H9 (cell line): ENCODE measurements around the gene PRRX2. TPM values are rescaled to one million over a fixed set of nuclear protein-coding genes. Genes with fewer than 3 reads are reported as not detected.
"Not testable (repeated sequence)": the region's sequence is repeated elsewhere in the genome, so short reads cannot be mapped to it uniquely, and the experiment has no call there.

Source experiments
- DNase-seq: peaks from one replicate; pipeline ENCODE4 v3.0.0-alpha.2; 2017
- H2AFZ ChIP-seq: one replicate; pipeline ENCODE4 v1.6.1; 2013; ENCODE audit warnings: mild to moderate bottlenecking, low read length, control low read depth, moderate library complexity
- H2AK5ac ChIP-seq: 2 replicates; pipeline ENCODE4 v1.6.1; 2013; ENCODE audit warnings: low read length, control low read depth, mixed read lengths; ENCODE audit not compliant: insufficient read length
- H2BK120ac ChIP-seq: one replicate; pipeline ENCODE4 v1.6.1; 2013; ENCODE audit warnings: low read depth, mild to moderate bottlenecking, low read length, control low read depth, inconsistent platforms; ENCODE audit not compliant: poor library complexity, severe bottlenecking
- H2BK12ac ChIP-seq: 2 replicates; pipeline ENCODE4 v1.6.1; 2013; ENCODE audit warnings: low read length, control low read depth, mixed read lengths, low read depth; ENCODE audit not compliant: insufficient read length
- H2BK15ac ChIP-seq: 2 replicates; pipeline ENCODE4 v1.6.1; 2013; ENCODE audit warnings: low read depth, low read length, control low read depth
- H2BK20ac ChIP-seq: one replicate; pipeline ENCODE4 v1.6.1; 2013; ENCODE audit warnings: low read depth, mild to moderate bottlenecking, low read length, control low read depth, inconsistent platforms; ENCODE audit not compliant: poor library complexity, severe bottlenecking
- H2BK5ac ChIP-seq: 2 replicates; pipeline ENCODE4 v1.6.1; 2013; ENCODE audit warnings: low read length, control low read depth, mixed read lengths; ENCODE audit not compliant: insufficient read length
- H3K14ac ChIP-seq: 2 replicates; pipeline ENCODE4 v1.6.1; 2013; ENCODE audit warnings: low read length, control low read depth; ENCODE audit not compliant: insufficient read depth
- H3K18ac ChIP-seq: 2 replicates; pipeline ENCODE4 v1.6.1; 2013; ENCODE audit warnings: low read depth, mild to moderate bottlenecking, mixed read lengths, low read length, control low read depth; ENCODE audit not compliant: insufficient read length
- H3K23ac ChIP-seq: 2 replicates; pipeline ENCODE4 v1.6.1; 2013; ENCODE audit warnings: low read length, control low read depth, mixed read lengths, low read depth; ENCODE audit not compliant: insufficient read length
- H3K23me2 ChIP-seq: 2 replicates; pipeline ENCODE4 v1.6.1; 2013; ENCODE audit warnings: low read depth, mild to moderate bottlenecking, mixed read lengths, low read length, control low read depth; ENCODE audit not compliant: insufficient read length, poor library complexity, severe bottlenecking
- H3K27ac ChIP-seq: 2 replicates; pipeline ENCODE4 v1.5.1; 2013; ENCODE audit warnings: low read length, control low read depth, mixed read lengths, low read depth; ENCODE audit not compliant: insufficient read length
- H3K27me3 ChIP-seq: 2 replicates; pipeline ENCODE4 v1.6.1; 2013; ENCODE audit warnings: low read length, control low read depth, inconsistent platforms; ENCODE audit not compliant: insufficient read depth
- H3K4ac ChIP-seq: 2 replicates; pipeline ENCODE4 v1.6.1; 2013; ENCODE audit warnings: low read depth, mild to moderate bottlenecking, control low read depth, inconsistent platforms, low read length, moderate library complexity
- H3K4me1 ChIP-seq: 2 replicates; pipeline ENCODE4 v1.6.1; 2013; ENCODE audit warnings: low read length, control low read depth, inconsistent platforms; ENCODE audit not compliant: insufficient read depth
- H3K4me2 ChIP-seq: 2 replicates; pipeline ENCODE4 v1.6.1; 2013; ENCODE audit warnings: low read length, control low read depth, mixed read lengths; ENCODE audit not compliant: insufficient read length, insufficient read depth
- H3K56ac ChIP-seq: 2 replicates; pipeline ENCODE4 v1.6.1; 2013; ENCODE audit warnings: low read depth, mild to moderate bottlenecking, mixed read lengths, low read length, control low read depth; ENCODE audit not compliant: insufficient read length
- H3K79me1 ChIP-seq: 2 replicates; pipeline ENCODE4 v1.6.1; 2013; ENCODE audit warnings: low read depth, mild to moderate bottlenecking, moderate library complexity, low read length, control low read depth, inconsistent platforms; ENCODE audit not compliant: insufficient read depth, poor library complexity, severe bottlenecking
- H3K79me2 ChIP-seq: 2 replicates; pipeline ENCODE4 v1.6.1; 2013; ENCODE audit warnings: low read length, control low read depth, inconsistent platforms; ENCODE audit not compliant: insufficient read depth
- H3K9ac ChIP-seq: 2 replicates; pipeline ENCODE4 v1.6.1; 2013; ENCODE audit warnings: low read length, control low read depth, mixed read lengths; ENCODE audit not compliant: insufficient read length; ENCODE audit errors: extremely low read depth
- H3K9me3 ChIP-seq: one replicate; pipeline ENCODE4 v1.6.1; 2013; ENCODE audit warnings: low read depth, low read length, inconsistent platforms; ENCODE audit not compliant: control insufficient read depth
- H3T11ph ChIP-seq: one replicate; pipeline ENCODE4 v1.6.1; 2013; ENCODE audit warnings: mild to moderate bottlenecking, low read length, control low read depth, inconsistent platforms
- H4K20me1 ChIP-seq: one replicate; pipeline ENCODE4 v1.6.1; 2013; ENCODE audit not compliant: control insufficient read depth, insufficient read length, insufficient read depth
- H4K5ac ChIP-seq: 2 replicates; pipeline ENCODE4 v1.6.1; 2013; ENCODE audit warnings: low read depth, mild to moderate bottlenecking, mixed read lengths, low read length, control low read depth; ENCODE audit not compliant: insufficient read length
- H4K8ac ChIP-seq: replicated peaks from 2 replicates; pipeline ENCODE4 v1.6.1; 2013; ENCODE audit warnings: low read length, control low read depth, mixed read lengths, low read depth; ENCODE audit not compliant: insufficient read length
- H4K91ac ChIP-seq: 2 replicates; pipeline ENCODE4 v1.6.1; 2013; ENCODE audit warnings: low read depth, mild to moderate bottlenecking, moderate library complexity, mixed read lengths, low read length, control low read depth; ENCODE audit not compliant: insufficient read length
- H3K27ac Mint-ChIP-seq, 3 experiments: 2 replicates in 2 of 3; 3 replicates in 1 of 3; pipeline ENCODE4 v1.8.0; 2020 to 2021; ENCODE audit warnings: mixed read lengths in 3 of 3, mild to moderate bottlenecking in 1 of 3, moderate library complexity in 1 of 3
- H3K27me3 Mint-ChIP-seq: 2 replicates; pipeline ENCODE4 v1.8.0; 2021; ENCODE audit warnings: low read depth, mild to moderate bottlenecking, moderate library complexity, mixed read lengths
- H3K36me3 Mint-ChIP-seq, 3 experiments: 2 replicates in 2 of 3; 3 replicates in 1 of 3; pipeline ENCODE4 v1.8.0; 2020 to 2021; ENCODE audit warnings: low read depth in 3 of 3, mixed read lengths in 3 of 3; ENCODE audit not compliant: insufficient read depth in 1 of 3
- H3K4me1 Mint-ChIP-seq, 2 experiments: 2 replicates each; pipeline ENCODE4 v1.8.0; 2020; ENCODE audit warnings: mixed read lengths in 2 of 2
- H3K4me3 Mint-ChIP-seq, 2 experiments: 2 replicates in 1 of 2; 3 replicates in 1 of 2; pipeline ENCODE4 v1.8.0; 2020 to 2021; ENCODE audit warnings: mild to moderate bottlenecking in 2 of 2, mixed read lengths in 2 of 2, moderate library complexity in 1 of 2
- H3K9me3 Mint-ChIP-seq, 2 experiments: 2 replicates in 1 of 2; 3 replicates in 1 of 2; pipeline ENCODE4 v1.8.0; 2020; ENCODE audit warnings: mild to moderate bottlenecking in 2 of 2, mixed read lengths in 2 of 2, moderate library complexity in 1 of 2
- WGBS: extraction: QIAGEN DNeasy Blood & Tissue Kit; methylation state at CpG from one replicate; pipeline ENCODE4 v1.1.7; 2013; ENCODE audit warnings: missing lambda C conversion rate, low lambda C conversion rate, mixed read lengths; ENCODE audit not compliant: insufficient read length; ENCODE audit errors: extremely low coverage; 5-methylcytosine and 5-hydroxymethylcytosine counted together
- total RNA-seq: library from RNA; stranded (reverse); gene quantifications from 2 replicates; pipeline ENCODE4 v1.2.1, GENCODE V29; 2021
- TF ChIP-seq, protein P1 (sequence below): fragments of 200-600 bp; sonication (generic); conservative IDR thresholded peaks from 3 replicates; pipeline ENCODE4 v1.8.0; 2021; ENCODE audit warnings: antibody characterized with exemption, mild to moderate bottlenecking

PRRX2 gene
- total RNA-seq, 1 experiment from 2014 or later: 3.9 TPM

DNA sequence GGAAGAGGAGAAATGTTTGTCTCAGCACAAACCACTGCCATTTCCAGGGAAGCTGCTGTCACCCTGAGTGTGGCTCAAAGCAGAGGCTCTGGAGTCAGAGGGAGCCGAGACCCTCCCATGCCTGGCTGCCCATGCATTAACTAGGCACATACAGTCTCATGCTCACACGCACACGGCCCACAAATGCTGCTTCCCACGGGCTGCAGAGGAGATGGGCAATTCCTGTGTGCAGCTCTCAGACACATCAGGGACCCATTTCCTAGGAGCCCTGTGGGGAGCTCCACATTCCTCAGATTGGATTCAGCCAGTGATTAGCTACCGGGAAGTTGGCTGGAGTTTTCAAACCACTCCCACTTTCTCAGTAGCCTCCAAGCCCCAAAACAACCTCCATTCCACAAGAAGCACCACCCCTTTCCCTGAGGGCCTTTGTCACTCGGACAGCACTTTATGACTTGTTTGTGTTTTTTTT is 96.5 kb downstream of the PRRX2 start:
- H3K4me1 ChIP-seq: no peaks in the 10 kb centered on the region; the same call in 1 of the 2 replicates
- H3K27me3 Mint-ChIP-seq: no peaks in the 10 kb centered on the region; the same call in 1 of the 2 replicates
- H4K5ac ChIP-seq: no peak overlapping the region
- TF ChIP-seq, protein P1, sequence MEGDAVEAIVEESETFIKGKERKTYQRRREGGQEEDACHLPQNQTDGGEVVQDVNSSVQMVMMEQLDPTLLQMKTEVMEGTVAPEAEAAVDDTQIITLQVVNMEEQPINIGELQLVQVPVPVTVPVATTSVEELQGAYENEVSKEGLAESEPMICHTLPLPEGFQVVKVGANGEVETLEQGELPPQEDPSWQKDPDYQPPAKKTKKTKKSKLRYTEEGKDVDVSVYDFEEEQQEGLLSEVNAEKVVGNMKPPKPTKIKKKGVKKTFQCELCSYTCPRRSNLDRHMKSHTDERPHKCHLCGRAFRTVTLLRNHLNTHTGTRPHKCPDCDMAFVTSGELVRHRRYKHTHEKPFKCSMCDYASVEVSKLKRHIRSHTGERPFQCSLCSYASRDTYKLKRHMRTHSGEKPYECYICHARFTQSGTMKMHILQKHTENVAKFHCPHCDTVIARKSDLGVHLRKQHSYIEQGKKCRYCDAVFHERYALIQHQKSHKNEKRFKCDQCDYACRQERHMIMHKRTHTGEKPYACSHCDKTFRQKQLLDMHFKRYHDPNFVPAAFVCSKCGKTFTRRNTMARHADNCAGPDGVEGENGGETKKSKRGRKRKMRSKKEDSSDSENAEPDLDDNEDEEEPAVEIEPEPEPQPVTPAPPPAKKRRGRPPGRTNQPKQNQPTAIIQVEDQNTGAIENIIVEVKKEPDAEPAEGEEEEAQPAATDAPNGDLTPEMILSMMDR: no peak
- H3K9me3 ChIP-seq: no peaks in the 10 kb centered on the region
- H3K36me3 Mint-ChIP-seq: no peaks in the 10 kb centered on the region
- no peak overlapping the region for H2BK12ac ChIP-seq
- no peak overlapping the region for H2BK5ac ChIP-seq
- no peak overlapping the region for H3K27ac ChIP-seq
- H3K4me3 Mint-ChIP-seq: no peak overlapping the region
- no peak overlapping the region for H4K91ac ChIP-seq
- no peak overlapping the region for H3T11ph ChIP-seq
- no peak overlapping the region for H3K4ac ChIP-seq
- peak; percentile 55 for DNase-seq
- no peak overlapping the region for H3K9ac ChIP-seq
- peak overlapping the region; percentile 16; the same call in 1 of the 2 replicates for H3K14ac ChIP-seq
- H2BK120ac ChIP-seq: no peak overlapping the region
- peak overlapping the region; percentile 43 for H3K18ac ChIP-seq
- peaks cover 6 to 10% of the 10 kb centered on the region in 2 experiments; a peak in 3 of 4 replicates for H3K4me1 Mint-ChIP-seq
- peak overlapping the region in 1 of 3 experiments; percentile 40; a peak in 1 of 7 replicates for H3K27ac Mint-ChIP-seq
- H3K9me3 Mint-ChIP-seq: no peaks in the 10 kb centered on the region
- H3K23me2 ChIP-seq: no peaks in the 10 kb centered on the region
- no peak overlapping the region for H2AFZ ChIP-seq
- no peaks in the 10 kb centered on the region for H3K27me3 ChIP-seq
- H2AK5ac ChIP-seq: no peak overlapping the region
- no peaks in the 10 kb centered on the region for H3K79me1 ChIP-seq
- H4K8ac ChIP-seq: peak overlapping the region; percentile 56
- H4K20me1 ChIP-seq: no peaks in the 10 kb centered on the region
- H2BK15ac ChIP-seq: no peak overlapping the region
- H3K23ac ChIP-seq: no peak overlapping the region
- no peak overlapping the region for H2BK20ac ChIP-seq
- WGBS: no CpG with 5 or more reads among the region's 6 CpGs
- no peak overlapping the region for H3K56ac ChIP-seq
- H3K4me2 ChIP-seq: no peak overlapping the region
- no peaks in the 10 kb centered on the region for H3K79me2 ChIP-seq

DNA sequence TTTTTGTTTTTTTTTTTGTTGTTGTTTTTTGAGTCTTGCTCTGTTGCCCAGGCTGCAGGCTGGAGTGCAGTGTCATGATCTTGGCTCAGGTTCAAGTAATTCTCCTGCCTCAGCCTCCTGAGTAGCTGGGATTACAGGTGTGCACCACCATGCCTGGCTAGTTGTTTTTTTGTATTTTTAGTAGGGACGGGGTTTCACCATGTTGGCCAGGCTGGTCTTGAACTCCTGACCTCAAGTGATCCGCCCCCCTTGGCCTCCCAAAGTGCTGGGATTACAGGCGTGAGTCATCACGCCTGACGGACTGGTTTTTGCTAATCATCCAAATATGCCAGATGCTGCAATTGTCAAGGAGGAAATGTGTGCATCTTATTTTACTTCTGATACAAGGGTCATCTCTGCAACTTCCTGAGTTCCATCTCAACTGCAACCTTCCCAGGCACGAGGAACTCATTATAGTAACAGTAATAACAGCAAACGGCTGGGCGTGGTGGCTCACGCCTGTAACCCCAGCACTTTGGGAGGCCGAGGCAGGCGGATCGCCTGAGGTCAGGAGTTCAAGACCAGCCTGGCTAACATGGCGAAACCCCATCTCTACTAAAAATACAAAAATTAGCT is 97.0 kb downstream of the PRRX2 start:
- H3K14ac ChIP-seq, H3K4me1 ChIP-seq, H4K20me1 ChIP-seq, H3K9me3 ChIP-seq, H3K18ac ChIP-seq, H3K56ac ChIP-seq, H2BK15ac ChIP-seq, H2AK5ac ChIP-seq, H4K8ac ChIP-seq, H3K27ac ChIP-seq, H2BK12ac ChIP-seq, H2BK5ac ChIP-seq, H3K23ac ChIP-seq, H2BK120ac ChIP-seq, H3K36me3 Mint-ChIP-seq, H3K4me3 Mint-ChIP-seq, H3T11ph ChIP-seq, H2AFZ ChIP-seq, H2BK20ac ChIP-seq, H3K79me1 ChIP-seq, H3K27me3 Mint-ChIP-seq, H4K91ac ChIP-seq, H3K9me3 Mint-ChIP-seq, H3K23me2 ChIP-seq, H3K4me2 ChIP-seq, H4K5ac ChIP-seq, H3K27me3 ChIP-seq, DNase-seq, H3K4ac ChIP-seq, H3K9ac ChIP-seq, H3K79me2 ChIP-seq: not testable (repeated sequence)
- no CpG with 5 or more reads among the region's 13 CpGs for WGBS
- Mint-ChIP-seq H3K27ac (peak overlapping the region in 1 of 3 experiments; percentile 40; a peak in 1 of 7 replicates), H3K4me1 (peaks cover 6 to 10% of the 10 kb centered on the region in 2 experiments; a peak in 3 of 4 replicates)
